HepG2 (cell line): ENCODE data around the gene MEA1. TPM values are rescaled to one million over a fixed set of nuclear protein-coding genes. Genes with fewer than 3 reads are reported as not detected.

ENCODE experiments used
- EHMT2 ChIP-seq: fragments of 200-600 bp; sonication (generic); IDR thresholded peaks from 2 replicates; pipeline ENCODE4 v1.7.0; 2017; ENCODE audit warnings: antibody characterized with exemption, low read depth, low read length, borderline replicate concordance
- FOXJ3 ChIP-seq: sonication (generic); formaldehyde crosslinking; IDR thresholded peaks from 2 replicates; pipeline ENCODE4 v1.4.0; 2020; ENCODE audit warnings: missing genetic modification reagents, mild to moderate bottlenecking, borderline replicate concordance
- GATAD1 ChIP-seq: IDR thresholded peaks from 2 replicates; pipeline ENCODE4 v1.6.1; 2016; ENCODE audit warnings: missing genetic modification reagents, missing compliant biosample characterization
- GATAD2A ChIP-seq: IDR thresholded peaks from 2 replicates; pipeline ENCODE4 v1.6.1; 2016
- MEF2D ChIP-seq: sonication (generic); formaldehyde crosslinking; IDR thresholded peaks from 2 replicates; pipeline ENCODE4 v1.5.1; 2020; ENCODE audit warnings: mild to moderate bottlenecking, missing genetic modification reagents
- NAIF1 ChIP-seq: sonication (generic); formaldehyde crosslinking; IDR thresholded peaks from 2 replicates; pipeline ENCODE4 v1.5.0; 2020; ENCODE audit warnings: mild to moderate bottlenecking, missing genetic modification reagents, borderline replicate concordance
- NKX3-1 ChIP-seq: sonication (generic); formaldehyde crosslinking; IDR thresholded peaks from 2 replicates; pipeline ENCODE4 v1.5.0; 2020; ENCODE audit warnings: missing genetic modification reagents
- NRL ChIP-seq: sonication (generic); formaldehyde crosslinking; IDR thresholded peaks from 2 replicates; pipeline ENCODE4 v1.5.0; 2020; ENCODE audit warnings: missing genetic modification reagents, mild to moderate bottlenecking, moderate library complexity, borderline replicate concordance
- SIN3A ChIP-seq: IDR thresholded peaks from 2 replicates; pipeline ENCODE4 v1.6.1; 2011; ENCODE audit warnings: low read depth, mild to moderate bottlenecking, control low read depth, low read length, borderline replicate concordance
- SP2 ChIP-seq: sonication (generic); formaldehyde crosslinking; IDR thresholded peaks from 2 replicates; pipeline ENCODE4 v1.5.1; 2020; ENCODE audit warnings: mild to moderate bottlenecking, missing genetic modification reagents
- TOPORS ChIP-seq: sonication (generic); formaldehyde crosslinking; IDR thresholded peaks from 2 replicates; pipeline ENCODE4 v1.8.0; 2023; ENCODE audit warnings: mild to moderate bottlenecking, missing genetic modification reagents
- ZFAT ChIP-seq: sonication (generic); formaldehyde crosslinking; conservative IDR thresholded peaks from 2 replicates; pipeline ENCODE4 v1.8.1; 2023; ENCODE audit warnings: missing genetic modification reagents, inconsistent platforms
- ZFP36 ChIP-seq: fragments of 150-350 bp; IDR thresholded peaks from 2 replicates; pipeline ENCODE4 v1.6.1; 2018; ENCODE audit warnings: borderline replicate concordance, low read length, low read depth; ENCODE audit not compliant: partially characterized antibody
- ZNF296 ChIP-seq: sonication (generic); formaldehyde crosslinking; conservative IDR thresholded peaks from 2 replicates; pipeline ENCODE4 v1.5.0; 2020; ENCODE audit warnings: mild to moderate bottlenecking, missing genetic modification reagents
- ZNF672 ChIP-seq: sonication (generic); formaldehyde crosslinking; IDR thresholded peaks from 2 replicates; pipeline ENCODE4 v1.8.1; 2022; ENCODE audit warnings: missing genetic modification reagents
- ZNF777 ChIP-seq: sonication (generic); formaldehyde crosslinking; IDR thresholded peaks from 2 replicates; pipeline ENCODE4 v1.4.0; 2020; ENCODE audit warnings: missing genetic modification reagents
- ZSCAN21 ChIP-seq: sonication (generic); formaldehyde crosslinking; IDR thresholded peaks from 2 replicates; pipeline ENCODE4 v1.8.0; 2022; ENCODE audit warnings: mild to moderate bottlenecking, missing genetic modification reagents, moderate library complexity, borderline replicate concordance
- ZSCAN29 ChIP-seq: sonication (generic); formaldehyde crosslinking; conservative IDR thresholded peaks from 2 replicates; pipeline ENCODE4 v1.4.0; 2020; ENCODE audit warnings: mild to moderate bottlenecking, missing genetic modification reagents
- polyA plus RNA-seq, 8 experiments: library from polyadenylated mRNA; depleted of rRNA in 3 of 8; stranded (reverse) in 7 of 8; unstranded in 1 of 8; fragments of >200 nt; fragmentation: Illumina TruSeq in 4 of 8; extraction: Trizol in 4 of 8; gene quantifications; 2 replicates each; pipeline versions ENCODE4 v1.2.1 to v1.2.3, GENCODE V29; 2011 to 2016; ENCODE audit warnings: low read depth in 4 of 8, missing spikeins in 1 of 8, mixed read lengths in 1 of 8; ENCODE audit not compliant: insufficient read depth in 1 of 8
- total RNA-seq, 5 experiments: library from RNA; depleted of rRNA; stranded (reverse); fragments of >200 nt; fragmentation: Illumina TruSeq; extraction: Trizol; gene quantifications; 2 replicates each; pipeline ENCODE4 v1.2.3, GENCODE V29; 2016; ENCODE audit warnings: low read depth in 1 of 5
- TF ChIP-seq, protein P1 (sequence below): IDR thresholded peaks from 2 replicates; pipeline ENCODE4 v1.6.1; 2016; ENCODE audit warnings: mild to moderate bottlenecking, missing biosample characterization, missing genetic modification reagents
- TF ChIP-seq, protein P2 (sequence below): sonication (generic); formaldehyde crosslinking; IDR thresholded peaks from 2 replicates; pipeline ENCODE4 v1.5.0; 2020; ENCODE audit warnings: missing genetic modification reagents
- TF ChIP-seq, protein P3 (sequence below): sonication (generic); formaldehyde crosslinking; IDR thresholded peaks from 2 replicates; pipeline ENCODE4 v1.9.0; 2021; ENCODE audit warnings: mild to moderate bottlenecking, missing genetic modification reagents
- TF ChIP-seq, protein P4 (sequence below): sonication (generic); formaldehyde crosslinking; IDR thresholded peaks from 2 replicates; pipeline ENCODE4 v1.8.1; 2023; ENCODE audit warnings: mild to moderate bottlenecking, inconsistent platforms, moderate library complexity, missing genetic modification reagents, borderline replicate concordance

The MEA1 gene
- total and polyA plus RNA-seq, 2 of the 13 experiments (the other 11 are each of a cell fraction or from before 2014, with no cell fraction given), result 75.6 to 86.2 TPM

DNA sequence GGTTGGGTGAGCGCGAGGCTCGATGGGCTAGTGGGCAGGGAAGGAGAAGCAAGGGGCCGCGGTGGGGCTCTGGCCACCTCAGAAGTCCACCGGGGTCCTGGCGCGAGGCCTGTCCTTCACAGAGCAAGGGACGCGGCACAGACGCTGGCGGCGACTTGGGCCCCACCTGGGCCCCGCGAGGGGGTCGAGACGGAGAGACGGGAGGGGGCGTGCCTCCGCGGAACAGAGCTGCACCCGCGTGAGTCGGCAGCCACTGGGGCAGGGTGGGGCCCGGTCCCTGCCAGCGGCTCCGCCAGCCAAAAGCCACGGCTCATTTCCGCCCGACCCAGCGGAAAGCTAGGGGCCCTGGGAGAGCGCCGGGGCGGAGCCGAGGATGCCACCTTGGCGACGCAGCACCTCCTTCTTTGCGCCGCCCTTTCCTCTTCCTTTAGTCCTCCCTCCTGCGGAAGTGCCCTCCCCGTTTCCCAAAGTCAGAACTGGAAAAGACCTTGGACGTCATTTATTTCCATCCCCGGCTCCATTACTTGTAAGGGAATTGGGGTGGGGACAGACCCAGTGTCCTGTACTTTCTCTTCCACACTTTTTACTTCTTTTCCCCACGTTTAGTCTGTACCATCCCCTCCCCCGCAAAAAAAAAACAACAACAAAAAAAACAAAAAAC is 39.9 kb upstream of the MEA1 start, which contains the start of gene CUL7 (continued):
- TF ChIP-seq ZNF672 (no peak), NRL (peak; percentile 96; the same call in 1 of the 2 replicates), EHMT2 (no peak), NKX3-1 (CRISPR knock-in tag) (0 out of 2 replicates have a peak, but pooled peaks have one; percentile 49), MEF2D (peak; percentile 79), ZNF296 (CRISPR knock-in tag) (no peak), ZFAT (CRISPR knock-in tag) (no peak), SIN3A (peak; percentile 91), ZFP36 (no peak), NAIF1 (peak; percentile 74; the same call in 1 of the 2 replicates), ZSCAN29 (peak; percentile 87; the same call in 1 of the 2 replicates), SP2 (CRISPR knock-in tag) (peak; percentile 65), GATAD2A (peak; percentile 83), ZSCAN21 (CRISPR knock-in tag) (peak; percentile 87; the same call in 1 of the 2 replicates), TOPORS (CRISPR knock-in tag) (peak; percentile 35; the same call in 1 of the 2 replicates), GATAD1 (CRISPR knock-in tag) (peak; percentile 91), FOXJ3 (CRISPR knock-in tag) (no peak), ZNF777 (CRISPR knock-in tag) (no peak)
- TF ChIP-seq, protein P1, sequence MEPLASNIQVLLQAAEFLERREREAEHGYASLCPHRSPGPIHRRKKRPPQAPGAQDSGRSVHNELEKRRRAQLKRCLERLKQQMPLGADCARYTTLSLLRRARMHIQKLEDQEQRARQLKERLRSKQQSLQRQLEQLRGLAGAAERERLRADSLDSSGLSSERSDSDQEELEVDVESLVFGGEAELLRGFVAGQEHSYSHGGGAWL (CRISPR knock-in tag), result peak; percentile 99
- TF ChIP-seq, protein P2, sequence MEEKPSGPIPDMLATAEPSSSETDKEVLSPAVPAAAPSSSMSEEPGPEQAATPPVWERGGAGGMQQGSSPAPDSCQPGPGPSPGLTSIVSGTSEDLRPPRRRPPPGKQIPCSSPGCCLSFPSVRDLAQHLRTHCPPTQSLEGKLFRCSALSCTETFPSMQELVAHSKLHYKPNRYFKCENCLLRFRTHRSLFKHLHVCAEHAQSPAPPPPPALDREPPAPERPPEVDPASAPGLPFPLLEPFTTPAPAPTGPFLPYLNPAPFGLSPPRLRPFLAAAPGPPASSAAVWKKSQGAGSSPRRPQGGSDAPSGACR (CRISPR knock-in tag), result peak; percentile 95
- TF ChIP-seq, protein P3, sequence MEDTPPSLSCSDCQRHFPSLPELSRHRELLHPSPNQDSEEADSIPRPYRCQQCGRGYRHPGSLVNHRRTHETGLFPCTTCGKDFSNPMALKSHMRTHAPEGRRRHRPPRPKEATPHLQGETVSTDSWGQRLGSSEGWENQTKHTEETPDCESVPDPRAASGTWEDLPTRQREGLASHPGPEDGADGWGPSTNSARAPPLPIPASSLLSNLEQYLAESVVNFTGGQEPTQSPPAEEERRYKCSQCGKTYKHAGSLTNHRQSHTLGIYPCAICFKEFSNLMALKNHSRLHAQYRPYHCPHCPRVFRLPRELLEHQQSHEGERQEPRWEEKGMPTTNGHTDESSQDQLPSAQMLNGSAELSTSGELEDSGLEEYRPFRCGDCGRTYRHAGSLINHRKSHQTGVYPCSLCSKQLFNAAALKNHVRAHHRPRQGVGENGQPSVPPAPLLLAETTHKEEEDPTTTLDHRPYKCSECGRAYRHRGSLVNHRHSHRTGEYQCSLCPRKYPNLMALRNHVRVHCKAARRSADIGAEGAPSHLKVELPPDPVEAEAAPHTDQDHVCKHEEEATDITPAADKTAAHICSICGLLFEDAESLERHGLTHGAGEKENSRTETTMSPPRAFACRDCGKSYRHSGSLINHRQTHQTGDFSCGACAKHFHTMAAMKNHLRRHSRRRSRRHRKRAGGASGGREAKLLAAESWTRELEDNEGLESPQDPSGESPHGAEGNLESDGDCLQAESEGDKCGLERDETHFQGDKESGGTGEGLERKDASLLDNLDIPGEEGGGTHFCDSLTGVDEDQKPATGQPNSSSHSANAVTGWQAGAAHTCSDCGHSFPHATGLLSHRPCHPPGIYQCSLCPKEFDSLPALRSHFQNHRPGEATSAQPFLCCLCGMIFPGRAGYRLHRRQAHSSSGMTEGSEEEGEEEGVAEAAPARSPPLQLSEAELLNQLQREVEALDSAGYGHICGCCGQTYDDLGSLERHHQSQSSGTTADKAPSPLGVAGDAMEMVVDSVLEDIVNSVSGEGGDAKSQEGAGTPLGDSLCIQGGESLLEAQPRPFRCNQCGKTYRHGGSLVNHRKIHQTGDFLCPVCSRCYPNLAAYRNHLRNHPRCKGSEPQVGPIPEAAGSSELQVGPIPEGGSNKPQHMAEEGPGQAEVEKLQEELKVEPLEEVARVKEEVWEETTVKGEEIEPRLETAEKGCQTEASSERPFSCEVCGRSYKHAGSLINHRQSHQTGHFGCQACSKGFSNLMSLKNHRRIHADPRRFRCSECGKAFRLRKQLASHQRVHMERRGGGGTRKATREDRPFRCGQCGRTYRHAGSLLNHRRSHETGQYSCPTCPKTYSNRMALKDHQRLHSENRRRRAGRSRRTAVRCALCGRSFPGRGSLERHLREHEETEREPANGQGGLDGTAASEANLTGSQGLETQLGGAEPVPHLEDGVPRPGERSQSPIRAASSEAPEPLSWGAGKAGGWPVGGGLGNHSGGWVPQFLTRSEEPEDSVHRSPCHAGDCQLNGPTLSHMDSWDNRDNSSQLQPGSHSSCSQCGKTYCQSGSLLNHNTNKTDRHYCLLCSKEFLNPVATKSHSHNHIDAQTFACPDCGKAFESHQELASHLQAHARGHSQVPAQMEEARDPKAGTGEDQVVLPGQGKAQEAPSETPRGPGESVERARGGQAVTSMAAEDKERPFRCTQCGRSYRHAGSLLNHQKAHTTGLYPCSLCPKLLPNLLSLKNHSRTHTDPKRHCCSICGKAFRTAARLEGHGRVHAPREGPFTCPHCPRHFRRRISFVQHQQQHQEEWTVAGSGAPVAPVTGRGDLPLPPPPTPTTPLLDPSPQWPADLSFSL (CRISPR knock-in tag), result no peak
- TF ChIP-seq, protein P4, sequence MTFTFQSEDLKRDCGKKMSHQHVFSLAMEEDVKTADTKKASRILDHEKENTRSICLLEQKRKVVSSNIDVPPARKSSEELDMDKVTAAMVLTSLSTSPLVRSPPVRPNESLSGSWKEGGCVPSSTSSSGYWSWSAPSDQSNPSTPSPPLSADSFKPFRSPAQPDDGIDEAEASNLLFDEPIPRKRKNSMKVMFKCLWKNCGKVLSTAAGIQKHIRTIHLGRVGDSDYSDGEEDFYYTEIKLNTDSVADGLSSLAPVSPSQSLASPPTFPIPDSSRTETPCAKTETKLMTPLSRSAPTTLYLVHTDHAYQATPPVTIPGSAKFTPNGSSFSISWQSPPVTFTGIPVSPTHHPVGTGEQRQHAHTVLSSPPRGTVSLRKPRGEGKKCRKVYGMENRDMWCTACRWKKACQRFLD (CRISPR knock-in tag), result peak; percentile 58; the same call in 1 of the 2 replicates
